Activated CD4-positive, alpha-beta T cell treated with anti-CD3 and anti-CD28 coated beads, Interleukin-2, amount 50 U/mL, for 4 hours (primary cell): ENCODE measurements around the gene ZNF541.

Experiments
- DNase-seq, 2 experiments: peaks; one replicate each; pipeline ENCODE4 v3.0.0-alpha.2; 2020

The ZNF541 gene

GRCh38 chr19:47544476-47544875 lies 28.5 kb downstream of the ZNF541 start:
- DNase-seq = no peak

DNA sequence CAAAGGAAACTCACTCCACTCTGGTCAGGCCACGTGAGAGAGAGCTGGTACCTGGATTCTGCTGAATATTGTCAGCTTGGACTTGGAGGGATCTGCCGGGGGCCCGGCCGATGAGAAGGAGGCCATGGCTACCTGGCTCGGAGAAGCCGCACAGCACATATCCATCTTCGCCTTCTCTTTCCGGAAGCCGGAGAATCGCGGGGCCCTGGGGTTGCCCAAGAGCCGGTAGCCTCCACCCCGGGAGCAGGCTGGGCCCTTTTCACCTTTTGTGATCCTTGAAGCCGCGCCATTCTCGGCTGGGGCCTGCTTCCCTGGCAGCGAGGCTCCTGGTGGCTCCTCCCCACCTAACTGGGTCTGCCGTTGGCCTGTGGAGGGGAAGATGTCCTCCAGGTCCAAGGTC lies 28.9 kb downstream of the ZNF541 start:
- DNase-seq = no peak

GRCh38 chr19:47542030-47542475 lies 30.9 kb downstream of the ZNF541 start:
- DNase-seq = no peak

- DNase-seq = no peak
These were observed 31.4 kb downstream of the ZNF541 start for GRCh38 chr19:47541518-47541917.

- no peak for DNase-seq
These were observed 32.2 kb downstream of the ZNF541 start for GRCh38 chr19:47540748-47541147.

- DNase-seq = no peak
These were observed 33.1 kb downstream of the ZNF541 start for GRCh38 chr19:47539747-47540311.

DNA sequence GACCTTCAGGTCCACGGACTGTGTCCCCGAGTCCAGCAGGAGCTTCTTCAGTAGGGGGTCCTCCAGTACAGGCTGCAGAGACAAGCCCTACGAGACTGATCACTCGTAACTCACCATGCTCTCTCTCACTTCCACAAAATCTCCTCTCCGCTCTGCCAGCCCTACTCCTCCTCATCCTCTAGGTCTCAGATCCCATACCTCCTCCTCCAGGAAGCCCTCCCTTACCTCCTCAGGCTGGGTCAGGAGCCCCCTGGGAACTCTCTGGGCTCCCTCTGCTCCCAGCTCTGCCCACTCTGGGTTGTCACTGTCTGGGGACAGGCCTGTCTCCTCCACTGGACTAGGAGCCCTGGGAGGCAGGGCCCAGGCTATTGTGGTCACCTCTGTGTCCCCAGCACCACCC lies 34.1 kb downstream of the ZNF541 start:
- DNase-seq = no peak

GRCh38 chr19:47537493-47537892 lies 35.5 kb downstream of the ZNF541 start:
- no peak for DNase-seq

GRCh38 chr19:47534628-47535027 lies 38.3 kb downstream of the ZNF541 start:
- no peak for DNase-seq

DNA sequence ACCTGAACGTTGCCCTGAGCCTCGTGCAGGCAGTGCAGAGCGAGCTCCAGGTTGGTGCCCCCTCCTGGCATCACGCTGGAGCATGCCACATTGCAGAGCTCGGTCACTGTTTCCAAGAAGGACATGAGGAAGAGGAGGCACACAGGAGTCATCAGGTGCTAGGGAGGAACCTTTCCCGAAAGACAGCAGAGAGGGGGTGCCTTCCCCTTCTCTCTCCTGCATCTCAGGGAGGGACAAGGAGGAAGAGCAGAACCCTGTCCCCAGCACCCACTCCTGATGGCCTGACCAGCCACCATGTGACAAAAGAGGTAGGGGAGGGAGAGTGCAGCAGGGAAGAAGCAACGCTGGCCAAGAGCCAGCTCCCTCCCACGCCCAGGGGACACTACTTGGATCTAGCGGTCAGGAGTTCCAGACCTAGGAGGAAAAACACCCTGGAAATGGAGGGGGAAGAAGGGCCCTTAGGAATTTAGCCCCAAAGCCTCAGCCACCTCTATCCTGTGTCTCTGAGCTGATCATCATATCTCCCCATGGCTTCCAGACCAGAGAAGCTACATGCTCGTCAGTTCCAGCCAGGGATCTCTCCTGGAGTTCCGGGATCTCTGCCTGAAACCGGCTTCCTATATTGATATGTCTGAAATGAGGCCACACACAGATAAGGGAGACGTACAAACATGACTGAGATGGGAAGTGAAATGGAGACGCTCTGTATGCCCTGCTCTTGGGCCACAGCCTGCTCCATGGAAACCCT lies 41.1 kb downstream of the ZNF541 start:
- DNase-seq = no peak

DNA sequence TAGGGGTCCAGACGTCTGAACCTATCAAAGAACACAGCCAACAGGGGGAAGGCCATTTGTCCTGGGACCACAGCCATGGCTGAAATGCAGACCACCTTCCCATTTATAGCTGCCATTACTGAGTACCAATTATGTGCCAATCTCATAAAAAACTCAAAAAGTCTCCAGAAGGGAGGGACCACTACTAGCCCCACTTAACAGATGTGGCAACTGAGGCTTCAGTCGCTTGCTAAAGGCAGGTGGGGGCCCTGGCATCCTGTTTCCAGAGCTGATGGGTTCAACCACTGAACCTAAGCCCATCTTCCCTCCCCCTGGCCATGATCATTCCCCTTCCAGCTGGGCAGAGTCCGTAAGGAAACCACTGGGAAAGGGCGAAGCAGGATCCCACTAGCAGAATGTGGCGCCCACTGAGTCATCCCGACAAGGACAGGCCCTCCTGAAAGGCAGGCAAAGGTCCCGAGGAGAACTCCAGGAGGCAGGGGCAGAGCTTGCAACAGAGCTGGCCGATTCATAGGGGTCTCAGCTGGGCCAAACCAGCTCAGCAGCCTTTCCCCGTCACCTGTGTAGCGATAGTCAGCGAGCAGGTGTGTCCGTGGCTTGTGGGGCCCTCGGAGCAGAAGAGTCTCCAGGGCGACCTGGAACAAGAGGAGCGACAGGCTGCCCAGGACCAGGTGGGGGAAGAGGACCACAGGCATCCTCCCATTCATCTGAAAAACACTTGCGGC lies 43.8 kb downstream of the ZNF541 start:
- DNase-seq = no peak

GRCh38 chr19:47526798-47527197 lies 46.1 kb downstream of the ZNF541 start:
- no peak for DNase-seq

DNA sequence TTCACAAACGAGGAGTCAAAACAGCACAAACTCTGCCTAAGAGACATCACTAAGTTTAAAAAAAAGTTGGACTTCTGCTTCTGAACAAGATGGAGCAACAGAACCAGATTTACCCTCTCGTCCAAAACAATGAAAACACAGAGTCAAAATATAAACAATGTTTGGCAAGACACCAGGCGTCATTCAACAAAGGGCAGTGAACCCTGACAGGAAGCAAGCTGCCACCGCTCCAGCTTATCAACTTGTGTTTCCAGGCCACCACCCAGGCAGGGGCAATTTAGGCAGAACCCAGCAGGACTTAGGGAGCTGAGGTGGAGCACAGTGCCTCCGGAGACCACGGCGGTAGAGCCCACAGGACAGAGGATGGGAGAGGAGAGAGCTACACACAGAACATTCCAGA lies 49.5 kb downstream of the ZNF541 start:
- DNase-seq = no peak
